Measurements from ENCODE around the gene MRPL53.

The MRPL53 gene

DNA sequence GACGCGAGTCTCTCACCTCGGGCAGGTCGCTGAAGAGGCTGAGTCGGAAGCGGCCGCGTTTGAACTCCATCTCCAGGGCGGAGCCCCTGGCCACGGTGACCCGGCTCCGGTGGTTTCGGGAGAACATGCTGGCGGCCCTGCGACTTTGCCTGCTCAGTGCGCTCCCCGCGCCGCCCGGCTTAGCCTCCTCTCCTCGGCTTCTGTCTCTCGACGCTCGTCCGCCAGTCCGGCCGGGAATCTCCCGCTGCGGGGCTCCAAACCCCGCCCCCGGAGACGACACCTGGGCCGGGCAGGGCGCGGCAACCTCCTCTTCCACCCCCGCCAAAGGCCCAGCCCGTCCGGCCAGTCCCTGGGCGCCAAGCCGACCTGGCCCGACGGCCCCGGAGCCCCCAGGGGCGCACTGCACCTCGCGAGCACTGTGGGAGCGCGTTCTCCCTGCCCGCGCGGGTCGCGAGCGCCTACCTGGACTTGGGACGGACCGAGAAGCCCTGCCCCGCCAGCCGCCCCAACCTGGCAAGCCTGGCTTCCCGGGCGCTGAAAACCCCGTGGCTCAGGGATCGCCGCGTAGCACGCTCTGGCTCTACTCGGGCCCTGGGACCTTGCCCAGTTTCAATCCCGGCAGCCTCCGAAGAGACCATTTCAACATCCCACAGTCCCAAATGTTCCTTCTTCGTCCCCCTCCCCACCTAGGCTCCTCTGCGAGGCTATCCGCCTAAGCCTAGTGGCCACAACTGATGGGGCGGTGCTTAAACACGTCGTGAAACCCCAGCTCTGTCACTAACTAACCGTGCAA lies 30.6 kb downstream of the MRPL53 start, which contains the start of gene RTKN:
Gene RTKN, minus strand, starts transcription at position 248 of the 793 bp plus-strand sequence. Its CDS starts 121 bp downstream, at position 127.
- no peak for TF ChIP-seq FOXP2 (optimal IDR thresholded peaks at IDR 0.05; ENCODE audit: borderline replicate concordance, extremely low read depth, extremely low read length, insufficient read depth)
- TF ChIP-seq, protein P1, sequence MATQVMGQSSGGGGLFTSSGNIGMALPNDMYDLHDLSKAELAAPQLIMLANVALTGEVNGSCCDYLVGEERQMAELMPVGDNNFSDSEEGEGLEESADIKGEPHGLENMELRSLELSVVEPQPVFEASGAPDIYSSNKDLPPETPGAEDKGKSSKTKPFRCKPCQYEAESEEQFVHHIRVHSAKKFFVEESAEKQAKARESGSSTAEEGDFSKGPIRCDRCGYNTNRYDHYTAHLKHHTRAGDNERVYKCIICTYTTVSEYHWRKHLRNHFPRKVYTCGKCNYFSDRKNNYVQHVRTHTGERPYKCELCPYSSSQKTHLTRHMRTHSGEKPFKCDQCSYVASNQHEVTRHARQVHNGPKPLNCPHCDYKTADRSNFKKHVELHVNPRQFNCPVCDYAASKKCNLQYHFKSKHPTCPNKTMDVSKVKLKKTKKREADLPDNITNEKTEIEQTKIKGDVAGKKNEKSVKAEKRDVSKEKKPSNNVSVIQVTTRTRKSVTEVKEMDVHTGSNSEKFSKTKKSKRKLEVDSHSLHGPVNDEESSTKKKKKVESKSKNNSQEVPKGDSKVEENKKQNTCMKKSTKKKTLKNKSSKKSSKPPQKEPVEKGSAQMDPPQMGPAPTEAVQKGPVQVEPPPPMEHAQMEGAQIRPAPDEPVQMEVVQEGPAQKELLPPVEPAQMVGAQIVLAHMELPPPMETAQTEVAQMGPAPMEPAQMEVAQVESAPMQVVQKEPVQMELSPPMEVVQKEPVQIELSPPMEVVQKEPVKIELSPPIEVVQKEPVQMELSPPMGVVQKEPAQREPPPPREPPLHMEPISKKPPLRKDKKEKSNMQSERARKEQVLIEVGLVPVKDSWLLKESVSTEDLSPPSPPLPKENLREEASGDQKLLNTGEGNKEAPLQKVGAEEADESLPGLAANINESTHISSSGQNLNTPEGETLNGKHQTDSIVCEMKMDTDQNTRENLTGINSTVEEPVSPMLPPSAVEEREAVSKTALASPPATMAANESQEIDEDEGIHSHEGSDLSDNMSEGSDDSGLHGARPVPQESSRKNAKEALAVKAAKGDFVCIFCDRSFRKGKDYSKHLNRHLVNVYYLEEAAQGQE (IDR thresholded peaks at IDR 0.05; ENCODE audit: insufficient read depth in 1 of 2, low read depth in 2 of 2, low read length in 2 of 2), result no peak
- no peak for TF ChIP-seq POLR2AphosphoS5 (IDR thresholded peaks at IDR 0.05; ENCODE audit: low read depth, low read length)
- no peak for TF ChIP-seq SIN3A (IDR thresholded peaks at IDR 0.05; ENCODE audit: borderline replicate concordance, insufficient read depth, low read length)
- TF ChIP-seq TAF1 (IDR thresholded peaks at IDR 0.05; ENCODE audit: borderline replicate concordance, insufficient read depth, low read length), result no peak

DNA sequence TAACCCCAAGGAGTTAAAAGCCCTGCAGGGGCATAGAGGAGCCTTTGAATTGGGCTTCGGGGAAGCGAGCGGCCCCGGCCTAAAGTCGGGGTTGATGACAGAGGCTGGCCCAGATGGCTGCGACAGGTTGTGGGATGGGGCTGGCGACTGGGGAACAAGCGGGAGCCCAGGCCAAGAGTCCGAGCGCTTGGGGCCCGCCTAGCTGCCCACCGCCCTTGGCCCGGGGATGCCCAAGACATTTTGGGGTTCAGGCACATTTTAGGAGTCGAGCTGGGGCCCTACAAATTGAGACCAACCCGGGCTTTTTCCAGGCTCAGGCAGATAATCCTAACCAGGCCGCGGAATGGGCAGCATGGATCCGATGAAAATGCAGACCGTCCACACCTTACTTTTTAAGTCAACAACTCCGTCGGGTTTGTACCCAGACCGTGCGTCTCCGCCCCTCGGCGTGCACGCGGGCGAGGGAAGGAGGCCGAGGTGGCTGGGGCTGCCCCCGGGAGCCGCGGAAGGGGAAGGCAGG lies 31.2 kb downstream of the MRPL53 start:
- no peak for TF ChIP-seq TAF1 (IDR thresholded peaks at IDR 0.05; ENCODE audit: borderline replicate concordance, insufficient read depth, low read length)
- TF ChIP-seq SIN3A (IDR thresholded peaks at IDR 0.05; ENCODE audit: borderline replicate concordance, insufficient read depth, low read length), result no peak
- TF ChIP-seq FOXP2 (optimal IDR thresholded peaks at IDR 0.05; ENCODE audit: borderline replicate concordance, extremely low read depth, extremely low read length, insufficient read depth), result no peak
- TF ChIP-seq POLR2AphosphoS5 (IDR thresholded peaks at IDR 0.05; ENCODE audit: low read depth, low read length), result no peak
- TF ChIP-seq, protein P1 (IDR thresholded peaks at IDR 0.05; ENCODE audit: insufficient read depth in 1 of 2, low read depth in 2 of 2, low read length in 2 of 2), result no peak

DNA sequence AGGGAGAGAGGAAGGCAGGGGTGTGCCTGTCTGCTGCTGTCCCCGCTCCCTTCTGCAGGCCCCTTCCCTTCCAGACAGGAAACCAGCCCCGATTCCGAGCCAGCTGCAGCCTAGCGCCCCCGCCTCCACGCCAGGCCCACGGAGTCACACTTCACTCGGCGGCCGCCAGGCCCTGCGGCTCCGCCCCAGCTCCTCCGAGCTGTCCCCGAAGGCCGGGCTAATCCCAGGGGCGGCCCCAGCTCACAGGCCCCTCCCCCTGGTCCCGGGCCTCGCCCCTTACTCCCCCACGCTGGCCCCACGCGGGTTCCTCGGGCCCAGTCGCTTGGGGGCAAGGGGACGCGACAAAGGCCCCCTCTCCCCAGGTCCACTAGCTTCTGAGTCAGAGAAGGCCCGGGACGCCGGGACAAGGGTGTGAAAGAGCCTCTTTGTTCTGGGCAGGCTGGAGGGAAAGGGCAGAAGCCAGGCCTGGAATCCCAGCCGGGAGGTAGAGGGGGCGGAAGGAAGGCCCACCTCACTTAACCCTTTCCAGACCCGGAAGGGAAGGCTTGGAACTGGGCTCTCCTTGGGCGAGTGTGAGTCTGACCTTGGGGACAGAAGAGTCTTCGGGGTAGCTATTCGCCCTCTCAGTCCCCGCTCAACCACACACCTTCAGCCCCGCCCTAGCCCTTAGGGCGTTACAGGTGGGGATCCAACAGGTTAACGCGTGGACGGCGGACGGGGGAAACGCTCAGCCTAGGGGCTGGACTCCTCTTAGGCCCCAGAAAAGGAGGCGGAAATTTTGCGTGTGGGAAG lies 31.9 kb downstream of the MRPL53 start:
- TF ChIP-seq SIN3A (IDR thresholded peaks at IDR 0.05; ENCODE audit: borderline replicate concordance, insufficient read depth, low read length) (peak; percentile 78; the same call in 1 of the 2 replicates), POLR2AphosphoS5 (IDR thresholded peaks at IDR 0.05; ENCODE audit: low read depth, low read length) (peak; percentile 84), FOXP2 (optimal IDR thresholded peaks at IDR 0.05; ENCODE audit: borderline replicate concordance, extremely low read depth, extremely low read length, insufficient read depth) (peak; percentile 84), TAF1 (IDR thresholded peaks at IDR 0.05; ENCODE audit: borderline replicate concordance, insufficient read depth, low read length) (peak; percentile 84; the same call in 1 of the 2 replicates)
- TF ChIP-seq, protein P1 (IDR thresholded peaks at IDR 0.05; ENCODE audit: insufficient read depth in 1 of 2, low read depth in 2 of 2, low read length in 2 of 2), result 0 out of 4 replicates have a peak, but pooled peaks of 1 of the 2 experiments have one; percentile 50

DNA sequence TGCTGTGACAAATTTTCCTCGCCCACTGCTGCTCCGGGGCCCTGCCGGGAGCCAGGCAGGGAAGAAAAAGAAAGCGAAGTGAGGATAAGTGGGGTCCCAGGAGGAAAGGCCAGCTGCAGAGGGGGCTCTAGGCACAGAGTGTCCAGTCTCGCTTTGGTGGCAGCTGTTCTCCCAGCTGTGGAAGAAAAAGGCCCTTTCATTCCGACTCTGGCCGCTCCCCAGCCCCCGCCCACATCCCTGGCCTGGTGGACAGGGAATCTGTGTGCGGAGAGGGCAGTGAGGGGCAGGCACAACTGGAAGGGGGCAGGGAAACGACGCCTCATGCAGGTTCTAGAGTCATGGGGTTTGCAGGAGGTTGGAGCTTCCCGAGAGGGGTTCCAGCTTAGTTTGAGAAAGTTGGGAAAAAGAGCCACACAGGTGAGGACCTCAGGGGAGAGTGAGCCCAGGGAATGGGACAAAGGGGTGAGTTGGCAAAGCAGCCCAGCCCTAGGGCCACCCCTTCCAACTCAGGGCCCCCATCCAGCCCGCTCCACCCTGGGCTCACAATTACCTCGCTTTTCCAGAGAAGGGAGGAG lies 32.6 kb downstream of the MRPL53 start:
- no peak for TF ChIP-seq TAF1 (IDR thresholded peaks at IDR 0.05; ENCODE audit: borderline replicate concordance, insufficient read depth, low read length)
- TF ChIP-seq, protein P1 (IDR thresholded peaks at IDR 0.05; ENCODE audit: insufficient read depth in 1 of 2, low read depth in 2 of 2, low read length in 2 of 2), result no peak
- TF ChIP-seq POLR2AphosphoS5 (IDR thresholded peaks at IDR 0.05; ENCODE audit: low read depth, low read length), result no peak; the same call in 1 of the 2 replicates
- TF ChIP-seq FOXP2 (optimal IDR thresholded peaks at IDR 0.05; ENCODE audit: borderline replicate concordance, extremely low read depth, extremely low read length, insufficient read depth), result no peak
- TF ChIP-seq SIN3A (IDR thresholded peaks at IDR 0.05; ENCODE audit: borderline replicate concordance, insufficient read depth, low read length), result no peak
